ENCODE results near the gene COX10.
"Not testable (repeated sequence)": the region's sequence is repeated elsewhere in the genome, so short reads cannot be mapped to it uniquely, and the experiment has no call there.

Gene COX10

DNA sequence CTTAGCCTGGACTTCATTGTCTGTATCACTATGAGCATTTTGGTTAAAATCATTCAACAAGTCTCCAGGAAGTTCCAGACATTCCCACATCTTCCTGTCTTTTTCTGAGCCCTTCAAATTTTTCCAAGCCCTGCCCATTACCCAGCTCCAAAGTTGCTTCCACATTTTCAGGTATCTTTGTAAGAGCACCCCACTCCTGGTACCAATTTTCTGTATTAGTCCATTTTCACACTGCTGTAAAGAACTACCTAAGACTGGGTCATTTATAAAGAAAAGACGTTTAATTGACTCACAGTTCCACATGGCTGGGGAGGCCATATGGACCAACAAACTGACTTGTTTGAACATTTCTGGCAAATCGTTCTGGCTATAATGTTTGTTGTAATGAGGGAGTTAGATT lies 100.0 kb downstream of the COX10 start:
- TF ChIP-seq, protein P1, sequence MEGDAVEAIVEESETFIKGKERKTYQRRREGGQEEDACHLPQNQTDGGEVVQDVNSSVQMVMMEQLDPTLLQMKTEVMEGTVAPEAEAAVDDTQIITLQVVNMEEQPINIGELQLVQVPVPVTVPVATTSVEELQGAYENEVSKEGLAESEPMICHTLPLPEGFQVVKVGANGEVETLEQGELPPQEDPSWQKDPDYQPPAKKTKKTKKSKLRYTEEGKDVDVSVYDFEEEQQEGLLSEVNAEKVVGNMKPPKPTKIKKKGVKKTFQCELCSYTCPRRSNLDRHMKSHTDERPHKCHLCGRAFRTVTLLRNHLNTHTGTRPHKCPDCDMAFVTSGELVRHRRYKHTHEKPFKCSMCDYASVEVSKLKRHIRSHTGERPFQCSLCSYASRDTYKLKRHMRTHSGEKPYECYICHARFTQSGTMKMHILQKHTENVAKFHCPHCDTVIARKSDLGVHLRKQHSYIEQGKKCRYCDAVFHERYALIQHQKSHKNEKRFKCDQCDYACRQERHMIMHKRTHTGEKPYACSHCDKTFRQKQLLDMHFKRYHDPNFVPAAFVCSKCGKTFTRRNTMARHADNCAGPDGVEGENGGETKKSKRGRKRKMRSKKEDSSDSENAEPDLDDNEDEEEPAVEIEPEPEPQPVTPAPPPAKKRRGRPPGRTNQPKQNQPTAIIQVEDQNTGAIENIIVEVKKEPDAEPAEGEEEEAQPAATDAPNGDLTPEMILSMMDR (IDR thresholded peaks at IDR 0.05; ENCODE audit: extremely low read depth, missing control alignments), result no peak
- no peak for DNase-seq (ENCODE audit: low spot score)

DNA sequence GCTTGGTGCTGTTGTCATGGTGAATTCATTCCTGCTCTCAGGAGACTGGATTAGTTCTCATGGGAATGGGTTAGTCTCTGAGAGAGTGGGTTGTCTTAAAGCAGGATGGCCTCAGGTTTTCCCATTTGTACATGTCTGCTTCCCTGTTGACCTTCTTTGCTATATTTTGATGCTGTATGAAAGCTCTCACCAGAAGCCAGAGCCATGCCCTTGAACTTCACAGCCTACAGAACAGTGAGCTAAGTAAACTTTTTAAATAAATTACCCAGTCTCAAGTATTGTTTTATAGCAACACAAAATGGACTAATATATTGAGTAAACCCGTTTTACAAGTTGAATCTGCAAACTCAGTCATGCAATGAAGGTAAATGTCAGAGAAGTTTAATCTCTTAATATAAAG lies 100.6 kb downstream of the COX10 start:
- DNase-seq (ENCODE audit: low spot score), result no peak
- TF ChIP-seq, protein P1 (IDR thresholded peaks at IDR 0.05; ENCODE audit: extremely low read depth, missing control alignments), result no peak

DNA sequence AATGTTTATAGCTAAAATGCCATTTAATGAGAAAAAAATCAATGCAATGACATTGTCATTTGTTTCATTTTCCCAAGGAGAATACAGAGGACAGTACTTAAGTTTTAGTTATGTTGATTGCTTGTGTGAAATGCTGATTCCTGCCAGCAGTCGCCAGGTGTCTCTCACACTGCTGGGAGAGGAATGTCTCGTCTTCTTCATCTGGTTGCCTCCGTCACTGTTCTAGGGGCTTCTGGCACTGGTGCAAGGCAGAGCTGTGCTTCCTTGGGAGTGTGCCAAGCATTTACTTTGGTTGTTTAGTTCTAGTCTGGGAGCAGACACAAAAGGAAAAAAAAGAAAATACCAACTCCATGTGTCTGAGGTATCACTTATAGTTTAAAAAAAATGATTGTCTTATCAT lies 107.7 kb downstream of the COX10 start:
- DNase-seq (ENCODE audit: low spot score), result not testable (repeated sequence)

DNA sequence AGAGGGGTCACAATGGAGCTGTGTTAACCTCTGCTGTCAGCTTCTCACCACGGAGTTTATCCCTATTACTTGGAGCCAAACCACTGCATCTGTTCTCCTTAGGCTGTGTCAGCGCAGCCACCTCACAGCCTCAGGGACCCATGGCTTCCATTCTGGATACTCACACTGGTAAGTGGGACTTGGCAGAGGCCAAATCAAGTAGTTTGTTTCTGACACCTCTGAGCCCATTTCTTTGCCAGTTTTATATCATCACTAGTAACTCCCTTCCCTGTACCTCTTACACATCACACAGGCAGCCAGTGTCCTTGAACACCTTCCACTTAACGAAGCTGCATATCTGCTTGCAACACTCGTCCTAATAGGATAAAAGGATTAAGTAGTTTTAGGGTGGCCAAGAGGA lies 108.5 kb downstream of the COX10 start:
- DNase-seq (ENCODE audit: low spot score), result not testable (repeated sequence)

DNA sequence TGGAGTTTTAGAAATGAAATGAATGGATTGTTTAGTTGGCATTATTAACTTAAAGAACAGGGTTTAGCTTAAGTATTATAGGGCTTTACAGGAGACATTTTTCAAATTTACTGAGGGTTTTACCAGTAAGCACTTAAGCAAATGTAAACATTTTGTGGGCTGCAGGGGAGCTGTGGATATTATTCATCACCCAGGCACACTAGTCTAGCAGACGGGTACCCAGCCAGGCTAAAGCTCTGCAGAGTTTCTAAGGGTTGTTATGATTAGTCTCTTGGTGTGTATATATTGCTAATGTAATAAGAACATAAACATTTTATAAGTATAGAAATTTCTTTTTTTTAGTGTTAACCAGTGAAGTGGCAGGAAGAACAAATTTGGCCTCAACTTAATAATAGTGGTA lies 110.6 kb downstream of the COX10 start:
- DNase-seq (ENCODE audit: low spot score), result not testable (repeated sequence)

DNA sequence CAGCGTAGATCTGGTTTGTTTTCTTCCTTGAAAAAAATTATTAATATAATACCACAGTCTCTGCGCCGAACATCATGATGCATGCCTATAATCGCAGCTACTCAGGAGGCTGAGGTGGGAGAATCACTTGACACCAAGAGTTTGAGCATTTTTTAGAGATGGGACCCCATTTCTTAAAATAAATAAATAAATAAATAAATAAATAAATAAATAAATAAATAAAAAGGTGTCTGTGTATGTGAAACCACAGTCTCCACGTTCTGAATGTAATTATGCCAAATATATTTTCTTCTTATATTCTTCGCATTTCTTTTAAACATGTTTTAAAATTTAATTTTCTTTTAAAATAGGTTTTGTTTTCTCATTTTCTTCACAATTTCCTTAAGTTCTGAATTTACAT lies 112.8 kb downstream of the COX10 start:
- DNase-seq (ENCODE audit: low spot score), result not testable (repeated sequence)

DNA sequence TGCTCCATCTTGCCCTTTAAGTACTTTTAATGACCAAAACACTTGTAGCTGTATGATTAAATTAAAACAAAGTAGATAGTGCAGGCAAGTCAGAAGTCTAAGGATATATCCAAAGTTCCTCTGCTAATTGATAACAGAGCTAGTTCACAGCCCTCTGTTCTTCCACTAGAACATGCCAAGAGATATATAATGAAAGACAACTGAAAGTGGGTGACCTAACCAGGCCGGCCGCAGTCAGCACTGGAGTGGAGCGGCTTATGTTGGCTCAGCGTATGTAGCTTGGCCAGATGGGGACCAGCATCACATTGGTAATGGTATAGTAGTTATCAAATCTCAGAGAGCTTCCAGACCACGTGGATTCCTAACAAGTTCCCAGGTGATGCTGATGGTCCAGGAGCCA lies 115.2 kb downstream of the COX10 start:
- DNase-seq (ENCODE audit: low spot score), result not testable (repeated sequence)

DNA sequence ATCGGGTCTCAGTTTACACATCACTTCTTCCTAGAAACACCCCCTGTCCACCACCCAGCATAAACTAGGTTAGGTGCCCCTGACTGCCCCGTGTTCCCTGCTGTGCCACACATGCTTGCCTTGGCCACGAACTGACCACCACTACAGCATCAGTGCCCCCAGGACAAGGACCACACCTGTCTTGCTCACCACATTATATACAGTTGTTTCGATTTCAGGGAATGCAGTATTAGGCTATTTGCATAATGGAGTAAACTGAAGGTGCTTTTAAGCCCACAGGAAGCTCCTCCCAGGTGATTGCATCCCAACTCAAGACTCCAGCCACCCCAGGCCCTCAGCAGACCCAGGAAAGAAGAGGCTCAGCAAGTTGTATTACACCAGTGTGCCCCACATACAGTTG lies 117.1 kb downstream of the COX10 start:
- DNase-seq (ENCODE audit: low spot score), result not testable (repeated sequence)

DNA sequence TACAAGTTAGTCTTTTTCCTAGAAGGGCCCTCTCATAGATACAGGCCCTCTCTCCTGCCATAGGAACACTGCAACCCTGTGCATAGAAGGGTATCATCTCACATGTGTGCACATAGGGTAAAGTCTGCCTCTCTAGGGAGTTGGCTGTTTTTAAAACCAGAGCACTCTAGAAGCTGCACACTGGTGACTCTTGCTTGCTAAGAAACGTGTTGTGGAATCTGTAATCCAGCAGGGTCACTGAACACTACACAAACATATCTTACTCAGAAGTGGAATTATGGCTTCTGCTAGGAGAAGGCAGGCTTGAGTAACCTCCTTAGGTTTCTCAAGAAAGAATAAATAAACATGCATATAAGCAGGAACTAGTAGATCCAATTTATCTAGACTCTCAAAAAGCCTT lies 121.5 kb downstream of the COX10 start:
- DNase-seq (ENCODE audit: low spot score), result not testable (repeated sequence)

DNA sequence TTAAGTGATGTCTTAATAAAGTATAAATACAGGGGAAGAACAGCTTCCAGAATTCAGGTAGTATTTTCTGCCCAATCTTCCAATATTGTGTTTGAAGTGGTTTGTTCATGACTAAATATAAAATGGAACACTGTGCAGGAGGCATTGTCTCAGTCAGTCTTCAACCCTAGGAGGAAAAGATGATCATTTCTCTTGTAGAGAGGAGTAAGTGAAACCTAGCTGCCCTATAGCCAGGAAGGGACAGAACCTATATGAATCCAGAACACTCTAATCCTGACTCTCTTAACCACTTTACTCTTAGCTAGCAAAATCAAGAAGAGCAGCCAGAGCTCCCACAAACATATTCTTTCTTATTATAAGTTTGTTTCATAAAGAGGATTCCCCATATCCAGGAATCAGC lies 122.2 kb downstream of the COX10 start:
- DNase-seq (ENCODE audit: low spot score), result not testable (repeated sequence)

DNA sequence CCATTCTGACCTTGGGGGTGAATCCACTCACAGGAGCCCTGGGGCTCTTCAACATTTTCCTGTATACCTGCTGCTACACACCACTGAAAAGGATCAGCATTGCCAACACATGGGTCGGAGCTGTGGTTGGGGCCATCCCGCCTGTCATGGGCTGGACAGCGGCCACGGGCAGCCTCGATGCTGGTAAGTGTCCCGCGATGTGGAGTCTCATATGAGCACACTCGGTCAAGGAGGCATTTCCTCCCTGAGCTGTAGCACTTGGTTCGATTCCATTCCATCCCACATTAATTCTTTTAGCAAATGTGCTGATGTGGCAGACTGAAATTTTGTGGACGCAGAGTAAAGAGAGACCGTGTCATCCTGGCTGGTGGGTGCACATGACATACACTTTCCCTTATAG lies 122.7 kb downstream of the COX10 start:
- DNase-seq (ENCODE audit: low spot score), result not testable (repeated sequence)

DNA sequence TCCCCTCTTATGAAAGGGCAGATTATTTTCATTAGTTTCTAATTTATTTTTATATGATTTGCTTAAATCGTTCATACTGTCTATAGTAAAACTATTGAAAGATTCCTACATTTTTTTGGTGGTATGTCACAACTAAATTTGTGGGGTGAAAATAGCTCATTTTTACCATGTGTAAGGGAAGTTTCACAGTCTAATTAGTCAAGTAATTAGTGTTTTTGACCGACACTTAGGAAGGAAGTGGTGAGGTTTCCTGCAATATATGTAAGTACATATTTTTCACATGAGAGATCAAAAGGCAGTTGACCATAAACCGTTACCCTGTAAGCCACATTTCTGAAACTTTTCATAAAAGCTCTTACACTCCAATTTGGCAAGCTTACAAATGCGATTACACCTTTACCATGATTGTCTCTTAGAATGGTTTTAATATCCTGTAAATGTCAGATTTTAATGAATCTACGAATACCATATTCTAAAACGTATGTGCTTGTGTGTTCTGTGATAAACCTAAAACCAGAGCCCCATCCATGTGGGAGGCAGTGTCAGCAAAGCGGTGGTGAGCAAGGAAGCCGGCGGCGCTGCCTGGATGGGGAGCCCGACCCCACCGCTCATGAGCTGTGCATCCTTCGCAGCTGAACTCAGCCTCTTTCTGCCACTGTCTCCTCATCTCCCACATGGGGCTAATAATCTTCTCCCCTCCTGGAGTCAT lies 123.5 kb downstream of the COX10 start:
- not testable (repeated sequence) for DNase-seq (ENCODE audit: low spot score)

DNA sequence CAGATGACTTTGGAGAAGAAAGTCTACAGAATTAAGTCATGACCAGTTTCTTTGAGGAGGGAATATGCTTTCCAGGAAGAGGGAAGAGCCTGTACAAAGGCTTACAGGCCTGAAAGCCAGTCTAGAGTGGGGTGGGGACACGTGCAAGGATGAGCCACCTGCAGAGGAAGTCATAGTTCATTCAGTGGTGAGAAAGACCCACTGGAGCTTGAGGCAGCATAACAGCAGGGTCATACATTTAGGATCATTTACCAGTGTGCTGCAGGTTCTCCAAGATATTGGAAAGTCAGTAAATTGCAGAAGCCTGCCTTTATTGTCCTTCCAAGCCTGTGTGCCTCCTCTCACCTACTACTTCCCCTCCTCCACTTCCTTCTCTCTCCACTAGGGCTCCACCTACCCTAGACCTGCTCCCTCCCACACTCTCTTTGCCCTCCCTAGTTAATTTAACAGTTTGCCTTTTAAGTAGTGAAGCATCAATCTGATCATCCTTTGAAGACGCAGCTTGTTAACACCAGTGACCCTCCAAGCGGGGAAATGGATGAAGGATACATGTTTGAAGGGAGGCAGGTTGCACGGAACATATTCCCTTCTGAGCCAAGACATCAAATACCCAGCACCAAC lies 127.2 kb downstream of the COX10 start:
- TF ChIP-seq, protein P1 (IDR thresholded peaks at IDR 0.05; ENCODE audit: extremely low read depth, missing control alignments), result no peak
- peak; percentile 4 for DNase-seq (ENCODE audit: low spot score)

All from GM20000 (cell line).